ENCODE results near the gene EREG. TPM values are rescaled to one million over a fixed set of nuclear protein-coding genes. Genes with fewer than 3 reads are reported as not detected.

EREG gene
- total RNA-seq, 4 donors from 2014 or later, result 2.4 to 7.8 (median 4.8) TPM

GRCh38 chr4:74324262-74324661 lies 40.7 kb upstream of the EREG start:
- no peaks in the 10 kb centered on the region for H3K27me3 ChIP-seq
- H3K4me3 ChIP-seq, result no peak overlapping the region
- no peak for ATAC-seq
- no peaks in the 10 kb centered on the region for H3K36me3 ChIP-seq
- no peak overlapping the region for H3K27ac ChIP-seq
- TF ChIP-seq EP300 (IDR thresholded peaks at IDR 0.05) (no peak), POLR2A (IDR thresholded peaks at IDR 0.05) (no peak), CTCF (IDR thresholded peaks at IDR 0.05) (no peak), POLR2AphosphoS5 (IDR thresholded peaks at IDR 0.05) (no peak)
- WGBS, 2 donors (ENCODE audit: low coverage in 1 of 2), result 56 to 77% methylated on average over 1 to 2 of the region's 3 CpGs
- no peaks in the 10 kb centered on the region for H3K9me3 ChIP-seq
- H3K4me1 ChIP-seq, result peaks cover 0 to 6% (median 0%) of the 10 kb centered on the region in 3 donors

- no peaks in the 10 kb centered on the region for H3K36me3 ChIP-seq
- no peak overlapping the region for H3K27ac ChIP-seq
- no peaks in the 10 kb centered on the region for H3K27me3 ChIP-seq
- TF ChIP-seq POLR2A (IDR thresholded peaks at IDR 0.05), result no peak
- no peak for TF ChIP-seq CTCF (IDR thresholded peaks at IDR 0.05)
- no peak for TF ChIP-seq EP300 (IDR thresholded peaks at IDR 0.05)
- TF ChIP-seq POLR2AphosphoS5 (IDR thresholded peaks at IDR 0.05), result no peak
- WGBS, 2 donors (ENCODE audit: low coverage in 1 of 2), result 84 to 85% methylated on average over 2 of the region's 2 CpGs
- H3K4me3 ChIP-seq, result no peak overlapping the region
- no peak for ATAC-seq
- H3K9me3 ChIP-seq, result no peaks in the 10 kb centered on the region
- no peaks in the 10 kb centered on the region for H3K4me1 ChIP-seq
Measured at GRCh38 chr4:74325886-74326285, 39.1 kb upstream of the EREG start.

- H3K4me3 ChIP-seq, result no peak overlapping the region
- TF ChIP-seq EP300 (IDR thresholded peaks at IDR 0.05) (no peak), CTCF (IDR thresholded peaks at IDR 0.05) (no peak), POLR2A (IDR thresholded peaks at IDR 0.05) (no peak), POLR2AphosphoS5 (IDR thresholded peaks at IDR 0.05) (no peak)
- H3K27ac ChIP-seq, result no peak overlapping the region
- no peaks in the 10 kb centered on the region for H3K36me3 ChIP-seq
- WGBS, 2 donors (ENCODE audit: low coverage in 1 of 2), result 57 to 75% methylated on average over 3 of the region's 3 CpGs
- H3K9me3 ChIP-seq, result no peaks in the 10 kb centered on the region
- H3K4me1 ChIP-seq, result no peaks in the 10 kb centered on the region
- ATAC-seq, result no peak
- no peaks in the 10 kb centered on the region for H3K27me3 ChIP-seq
Measured at GRCh38 chr4:74327762-74328161, 37.2 kb upstream of the EREG start.

GRCh38 chr4:74328501-74328900 lies 36.4 kb upstream of the EREG start:
- ATAC-seq, result no peak
- TF ChIP-seq POLR2AphosphoS5 (IDR thresholded peaks at IDR 0.05) (no peak), CTCF (IDR thresholded peaks at IDR 0.05) (no peak), POLR2A (IDR thresholded peaks at IDR 0.05) (no peak)
- H3K4me1 ChIP-seq, result no peaks in the 10 kb centered on the region

GRCh38 chr4:74329307-74329706 lies 35.6 kb upstream of the EREG start:
- TF ChIP-seq POLR2AphosphoS5 (IDR thresholded peaks at IDR 0.05) (no peak), CTCF (IDR thresholded peaks at IDR 0.05) (no peak), POLR2A (IDR thresholded peaks at IDR 0.05) (no peak), EP300 (IDR thresholded peaks at IDR 0.05) (no peak)
- Histone ChIP-seq H3K4me3 (no peak overlapping the region), H3K27ac (no peak overlapping the region), H3K27me3 (no peaks in the 10 kb centered on the region), H3K9me3 (no peaks in the 10 kb centered on the region), H3K4me1 (no peaks in the 10 kb centered on the region), H3K36me3 (no peaks in the 10 kb centered on the region)
- no peak for ATAC-seq

More at GRCh38 chr4:74328501-74328900, 36.4 kb upstream of the EREG start:
- 83 to 85% methylated on average over 1 of the region's 1 CpG for WGBS, 2 donors (ENCODE audit: low coverage in 1 of 2)
- Histone ChIP-seq H3K4me3 (no peak overlapping the region), H3K27me3 (no peaks in the 10 kb centered on the region), H3K9me3 (no peaks in the 10 kb centered on the region), H3K27ac (no peak overlapping the region), H3K36me3 (no peaks in the 10 kb centered on the region)

Measured in gastroesophageal sphincter (tissue), 4 donors.